Stimulated activated CD4-positive, alpha-beta T cell treated with anti-CD3 and anti-CD28 coated beads, Interleukin-1b, Interleukin-23, amount 100 ng/mL, for 1 hour (primary cell): ENCODE measurements around the gene PPA1.
"Not testable (repeated sequence)": the region's sequence is repeated elsewhere in the genome, so short reads cannot be mapped to it uniquely, and the experiment has no call there.

Experiments
- DNase-seq, 2 donors: peaks; one replicate each; pipeline ENCODE4 v3.0.0-alpha.2; 2020; ENCODE audit warnings: low read depth in 2 of 2

Gene PPA1

GRCh38 chr10:70169649-70170364 lies 63.4 kb downstream of the PPA1 start:
- DNase-seq = no peak

- DNase-seq = no peak
Measured at GRCh38 chr10:70169011-70169410, 64.2 kb downstream of the PPA1 start.

- no peak for DNase-seq
Measured at GRCh38 chr10:70167246-70167645, 66.0 kb downstream of the PPA1 start.

GRCh38 chr10:70166394-70166793 lies 66.8 kb downstream of the PPA1 start:
- DNase-seq = no peak

GRCh38 chr10:70164163-70164562 lies 69.1 kb downstream of the PPA1 start:
- no peak for DNase-seq

- DNase-seq = no peak
Measured at GRCh38 chr10:70163448-70163847, 69.8 kb downstream of the PPA1 start.

GRCh38 chr10:70162892-70163201 lies 70.4 kb downstream of the PPA1 start:
- DNase-seq = no peak

- DNase-seq = no peak
Measured at GRCh38 chr10:70162151-70162891, 70.9 kb downstream of the PPA1 start.

- DNase-seq = no peak
Measured at GRCh38 chr10:70160798-70161197, 72.4 kb downstream of the PPA1 start.

- DNase-seq = not testable (repeated sequence)
Measured at GRCh38 chr10:70159366-70159765, 73.9 kb downstream of the PPA1 start.

GRCh38 chr10:70158113-70158512 lies 75.1 kb downstream of the PPA1 start:
- no peak for DNase-seq

GRCh38 chr10:70155255-70155838 lies 77.9 kb downstream of the PPA1 start:
- DNase-seq = no peak
